ENCODE results near the gene DYNLT4. TPM values are rescaled to one million over a fixed set of nuclear protein-coding genes. Genes with fewer than 3 reads are reported as not detected.

The DYNLT4 gene
- total and polyA plus RNA-seq, 2 of the 8 experiments (the other 6 are each of a cell fraction or from before 2014, with no cell fraction given) = 0.29 TPM; not detected in 1

GRCh38 chr1:44828841-44829440 lies 21.8 kb upstream of the DYNLT4 start (continued):
- no peak for TF ChIP-seq SIN3A (conservative IDR thresholded peaks at IDR 0.05 in 1 of 2, IDR thresholded peaks at IDR 0.05 in 1 of 2; ENCODE audit: low read depth in 1 of 2, low read length in 2 of 2)
